HepG2 (cell line): ENCODE results near the gene GPX5. TPM values are rescaled to one million over a fixed set of nuclear protein-coding genes. Genes with fewer than 3 reads are reported as not detected.
A peak's percentile ranks its signal among the peaks of the same experiment; 100 is the strongest.

Experiments
- ATAC-seq: fragments of 200-7000 bp; cut with Tn5 transposase; 3 replicates; pipeline ENCODE4 v1.9.1; 2020; ENCODE audit warnings: mild to moderate bottlenecking, moderate library complexity
- BruUV-seq: library from RNA; stranded (reverse); fragments of 400-500 nt; replicated peaks from 2 replicates; lab custom pipeline; 2021; lab: Mats Ljungman, UMichigan
- CTCF ChIA-PET: fragments of 300-600 bp; formaldehyde crosslinking; extraction: SDS; loops from one replicate; lab custom pipeline; 2021; ENCODE audit warnings: low total read pairs, inconsistent platforms, low intra/inter-chr PET ratio; lab: Yijun Ruan, JAX
- POLR2A ChIA-PET: fragments of 350-600 bp; sonication (Branson Sonifier 250); formaldehyde crosslinking; loops from one replicate; lab custom pipeline; 2020; ENCODE audit warnings: antibody characterized with exemption, inconsistent platforms; lab: Yijun Ruan, JAX
- DNase-seq: peaks from one replicate; pipeline ENCODE4 v3.0.0-alpha.2; 2015; ENCODE audit warnings: low spot score
- FAIRE-seq: peaks from 3 replicates; lab custom pipeline; 2011; peaks lifted over from hg19 to GRCh38; lab: Jason Lieb, UNC
- H2AFZ ChIP-seq: one replicate; pipeline ENCODE4 v1.6.1; 2011; ENCODE audit warnings: low read length, inconsistent platforms
- H3K27ac ChIP-seq: fragments of 300-600 bp; 3 replicates; pipeline ENCODE4 v1.8.0; 2011; ENCODE audit warnings: mixed run types, mild to moderate bottlenecking, mixed read lengths, low read length, inconsistent platforms; ENCODE audit not compliant: insufficient read depth; ENCODE audit errors: extremely low read length
- H3K27me3 ChIP-seq, 2 experiments: fragments of 200-600 bp in 1 of 2; 2 replicates in 1 of 2; 3 replicates in 1 of 2; pipeline versions ENCODE4 v1.6.0 to v1.8.0; 2011; ENCODE audit warnings: low read length in 2 of 2, mild to moderate bottlenecking in 2 of 2, moderate library complexity in 2 of 2, inconsistent platforms in 1 of 2; ENCODE audit not compliant: insufficient read depth in 2 of 2, control insufficient read depth in 1 of 2
- H3K36me3 ChIP-seq, 2 experiments: fragments of 200-600 bp in 1 of 2; replicated peaks in 1 of 2; 2 replicates in 1 of 2; 3 replicates in 1 of 2; pipeline versions ENCODE4 v1.5.1 to v1.8.0; 2011; ENCODE audit warnings: low read length in 2 of 2, inconsistent platforms in 1 of 2; ENCODE audit not compliant: insufficient read depth in 2 of 2, control insufficient read depth in 1 of 2
- H3K4me1 ChIP-seq: 2 replicates; pipeline ENCODE4 v1.5.1; 2012; ENCODE audit warnings: low read length, inconsistent platforms; ENCODE audit not compliant: insufficient read depth
- H3K4me2 ChIP-seq: 2 replicates; pipeline ENCODE4 v1.6.0; 2011; ENCODE audit warnings: low read depth, low read length, inconsistent platforms
- H3K4me3 ChIP-seq, 3 experiments: fragments of 200-600 bp in 1 of 3; sonication (generic), shearing (Covaris generic) in 1 of 3; replicated peaks in 1 of 3; 2 replicates each; pipeline ENCODE4 v1.5.1; 2011 to 2016; ENCODE audit warnings: low read length in 3 of 3, inconsistent platforms in 2 of 3, low read depth in 2 of 3, mild to moderate bottlenecking in 2 of 3, control low read depth in 1 of 3, mixed read lengths in 1 of 3; ENCODE audit not compliant: insufficient read depth in 1 of 3
- H3K79me2 ChIP-seq: one replicate; pipeline ENCODE4 v1.6.1; 2011; ENCODE audit warnings: low read length, inconsistent platforms; ENCODE audit not compliant: insufficient read depth
- H3K9ac ChIP-seq: 2 replicates; pipeline ENCODE4 v1.6.0; 2011; ENCODE audit warnings: mild to moderate bottlenecking, low read depth, low read length, inconsistent platforms; ENCODE audit not compliant: insufficient read depth
- H3K9me3 ChIP-seq: 2 replicates; pipeline ENCODE4 v1.5.1; 2012; ENCODE audit warnings: mild to moderate bottlenecking, low read length
- H4K20me1 ChIP-seq: 2 replicates; pipeline ENCODE4 v1.6.0; 2011; ENCODE audit warnings: inconsistent platforms, mild to moderate bottlenecking, low read length, moderate library complexity; ENCODE audit not compliant: insufficient read depth
- ARNTL ChIP-seq: sonication (generic); formaldehyde crosslinking; IDR thresholded peaks from 2 replicates; pipeline ENCODE4 v1.4.0; 2020; ENCODE audit warnings: mild to moderate bottlenecking, missing genetic modification reagents
- DNMT1 ChIP-seq: sonication (generic); formaldehyde crosslinking; IDR thresholded peaks from 2 replicates; pipeline ENCODE4 v1.5.1; 2020; ENCODE audit warnings: mild to moderate bottlenecking, missing genetic modification reagents
- GPN1 ChIP-seq: sonication (generic); formaldehyde crosslinking; IDR thresholded peaks from 2 replicates; pipeline ENCODE4 v1.5.1; 2020; ENCODE audit warnings: missing genetic modification reagents, borderline replicate concordance
- GTF3A ChIP-seq: sonication (generic); formaldehyde crosslinking; conservative IDR thresholded peaks from 2 replicates; pipeline ENCODE4 v1.4.0; 2020; ENCODE audit warnings: mild to moderate bottlenecking, missing genetic modification reagents
- HOXA9 ChIP-seq: sonication (generic); formaldehyde crosslinking; IDR thresholded peaks from 2 replicates; pipeline ENCODE4 v1.8.1; 2022; ENCODE audit warnings: missing genetic modification reagents, mild to moderate bottlenecking, moderate library complexity, borderline replicate concordance
- KDM3A ChIP-seq: IDR thresholded peaks from 2 replicates; pipeline ENCODE4 v1.6.1; 2018; ENCODE audit warnings: low read depth, missing compliant biosample characterization
- NBN ChIP-seq: fragments of 450-650 bp; conservative IDR thresholded peaks from 2 replicates; pipeline ENCODE4 v1.6.1; 2017
- NCOR1 ChIP-seq: fragments of 200-600 bp; sonication (generic); IDR thresholded peaks from 2 replicates; pipeline ENCODE4 v1.7.0; 2017; ENCODE audit warnings: antibody characterized with exemption, low read length, borderline replicate concordance
- SOX6 ChIP-seq, 2 experiments: fragments of 450-650 bp in 1 of 2; sonication (generic) in 1 of 2; formaldehyde crosslinking in 1 of 2; IDR thresholded peaks; 2 replicates each; pipeline versions ENCODE4 v1.4.0 to v1.6.1; 2017 to 2020; ENCODE audit warnings: antibody characterized with exemption in 1 of 2, mild to moderate bottlenecking in 1 of 2, missing genetic modification reagents in 1 of 2
- UBTF ChIP-seq: sonication (generic); formaldehyde crosslinking; IDR thresholded peaks from 2 replicates; pipeline ENCODE4 v1.4.0; 2020; ENCODE audit warnings: mild to moderate bottlenecking, missing genetic modification reagents
- ZNF232 ChIP-seq: sonication (generic); formaldehyde crosslinking; IDR thresholded peaks from 2 replicates; pipeline ENCODE4 v1.4.0; 2020; ENCODE audit warnings: missing genetic modification reagents, borderline replicate concordance
- ZNF235 ChIP-seq: sonication (generic); formaldehyde crosslinking; IDR thresholded peaks from 2 replicates; pipeline ENCODE4 v1.8.1; 2023; ENCODE audit warnings: mild to moderate bottlenecking, missing genetic modification reagents, borderline replicate concordance
- ZNF326 ChIP-seq: sonication (generic); formaldehyde crosslinking; IDR thresholded peaks from 2 replicates; pipeline ENCODE4 v1.4.0; 2020; ENCODE audit warnings: missing genetic modification reagents, borderline replicate concordance
- ZNF530 ChIP-seq: sonication (generic); formaldehyde crosslinking; IDR thresholded peaks from 2 replicates; pipeline ENCODE4 v1.5.0; 2020; ENCODE audit warnings: low read depth, mild to moderate bottlenecking, missing genetic modification reagents
- ZNF710 ChIP-seq: sonication (generic); formaldehyde crosslinking; IDR thresholded peaks from 2 replicates; pipeline ENCODE4 v1.5.0; 2020; ENCODE audit warnings: mild to moderate bottlenecking, missing genetic modification reagents, borderline replicate concordance
- ZNF776 ChIP-seq: sonication (generic); formaldehyde crosslinking; IDR thresholded peaks from 2 replicates; pipeline ENCODE4 v1.4.0; 2020; ENCODE audit warnings: mild to moderate bottlenecking, missing genetic modification reagents
- WGBS: methylation state at CpG from one replicate; pipeline ENCODE4 v1.1.6; 2017; ENCODE audit warnings: low lambda C conversion rate; 5-methylcytosine and 5-hydroxymethylcytosine counted together
- in situ Hi-C: cut with HindIII; loops from 2 replicates; pipeline ENCODE4 v1.10.0; 2017; ENCODE audit warnings: low pct_unique_long_range_greater_than_20kb; ENCODE audit not compliant: extremely low pct_ligation_motif_present
- intact Hi-C: fragments of 100-400 bp; cut with micrococcal nuclease; formaldehyde crosslinking; loops from one replicate; pipeline ENCODE4 v1.10.0; 2022; ENCODE audit not compliant: unreplicated experiment
- polyA plus RNA-seq, 8 experiments: library from polyadenylated mRNA; depleted of rRNA in 3 of 8; stranded (reverse) in 7 of 8; unstranded in 1 of 8; fragments of >200 nt; fragmentation: Illumina TruSeq in 4 of 8; extraction: Trizol in 4 of 8; gene quantifications; 2 replicates each; pipeline versions ENCODE4 v1.2.1 to v1.2.3, GENCODE V29; 2011 to 2016; ENCODE audit warnings: low read depth in 4 of 8, missing spikeins in 1 of 8, mixed read lengths in 1 of 8; ENCODE audit not compliant: insufficient read depth in 1 of 8
- total RNA-seq, 5 experiments: library from RNA; depleted of rRNA; stranded (reverse); fragments of >200 nt; fragmentation: Illumina TruSeq; extraction: Trizol; gene quantifications; 2 replicates each; pipeline ENCODE4 v1.2.3, GENCODE V29; 2016; ENCODE audit warnings: low read depth in 1 of 5
- TF ChIP-seq, protein P1 (sequence below): sonication (generic); formaldehyde crosslinking; IDR thresholded peaks from 2 replicates; pipeline ENCODE4 v1.9.0; 2022; ENCODE audit warnings: low read depth, missing genetic modification reagents

The GPX5 gene
- total and polyA plus RNA-seq, 2 of the 13 experiments (the other 11 are each of a cell fraction or from before 2014, with no cell fraction given) = not detected

GRCh38 chr6:28553986-28554881 lies 28.6 kb downstream of the GPX5 start:
- DNase-seq = peak; percentile 77
- H3K4me1 ChIP-seq = peaks cover 39% of the 10 kb centered on the region
- ChIA-PET CTCF (no interaction called here), POLR2A (interaction anchor here (1.0 to 1.4 kb wide), 4 partner anchors 12 to 218 kb away, joined by 3 to 5 read pairs (median 4); partner anchors contain the start of gene ZSCAN31)
- H4K20me1 ChIP-seq = no peaks in the 10 kb centered on the region
- WGBS = 27% methylated on average over 25 of the region's 25 CpGs
- H3K9ac ChIP-seq = peak overlapping the region; percentile 40
- peak overlapping the region; percentile 44 to 64 (median 54) for H3K4me3 ChIP-seq
- no peaks in the 10 kb centered on the region for H3K36me3 ChIP-seq
- H2AFZ ChIP-seq = peak overlapping the region; percentile 9
- H3K27me3 ChIP-seq = no peaks in the 10 kb centered on the region; a peak in 2 of 5 replicates
- peak overlapping the region; percentile 56 for H3K27ac ChIP-seq
- peak overlapping the region; percentile 90 for H3K4me2 ChIP-seq
- peak; percentile 72 for FAIRE-seq
- no peaks in the 10 kb centered on the region for H3K9me3 ChIP-seq
- H3K79me2 ChIP-seq = no peaks in the 10 kb centered on the region
- no TSS peak for BruUV-seq
- in situ Hi-C loops = no loop called here
- intact Hi-C loops = no loop called here
- peak; percentile 86 for ATAC-seq
- no peak for TF ChIP-seq GPN1 (CRISPR knock-in tag)
- no peak for TF ChIP-seq ZNF710 (CRISPR knock-in tag)
- no peak for TF ChIP-seq GTF3A (CRISPR knock-in tag)
- no peak for TF ChIP-seq ZNF235 (CRISPR knock-in tag)
- TF ChIP-seq ARNTL (CRISPR knock-in tag) = no peak
- no peak for TF ChIP-seq ZNF326 (CRISPR knock-in tag)
- TF ChIP-seq, protein P1, sequence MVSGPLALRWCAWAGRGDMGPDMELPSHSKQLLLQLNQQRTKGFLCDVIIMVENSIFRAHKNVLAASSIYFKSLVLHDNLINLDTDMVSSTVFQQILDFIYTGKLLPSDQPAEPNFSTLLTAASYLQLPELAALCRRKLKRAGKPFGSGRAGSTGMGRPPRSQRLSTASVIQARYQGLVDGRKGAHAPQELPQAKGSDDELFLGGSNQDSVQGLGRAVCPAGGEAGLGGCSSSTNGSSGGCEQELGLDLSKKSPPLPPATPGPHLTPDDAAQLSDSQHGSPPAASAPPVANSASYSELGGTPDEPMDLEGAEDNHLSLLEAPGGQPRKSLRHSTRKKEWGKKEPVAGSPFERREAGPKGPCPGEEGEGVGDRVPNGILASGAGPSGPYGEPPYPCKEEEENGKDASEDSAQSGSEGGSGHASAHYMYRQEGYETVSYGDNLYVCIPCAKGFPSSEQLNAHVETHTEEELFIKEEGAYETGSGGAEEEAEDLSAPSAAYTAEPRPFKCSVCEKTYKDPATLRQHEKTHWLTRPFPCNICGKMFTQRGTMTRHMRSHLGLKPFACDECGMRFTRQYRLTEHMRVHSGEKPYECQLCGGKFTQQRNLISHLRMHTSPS = no peak
- TF ChIP-seq ZNF232 (CRISPR knock-in tag) = 0 out of 2 replicates have a peak, but pooled peaks have one; percentile 62
- no peak for TF ChIP-seq UBTF (CRISPR knock-in tag)
- TF ChIP-seq SOX6 (IDR thresholded peaks at IDR 0.05) = no peak
- TF ChIP-seq SOX6 (CRISPR knock-in tag; IDR thresholded peaks at IDR 0.05) = no peak; the same call in 1 of the 2 replicates
- 0 out of 2 replicates have a peak, but pooled peaks have one; percentile 49 for TF ChIP-seq NCOR1
- no peak for TF ChIP-seq NBN
- no peak for TF ChIP-seq HOXA9 (CRISPR knock-in tag)
- no peak for TF ChIP-seq DNMT1 (CRISPR knock-in tag)
- TF ChIP-seq KDM3A (CRISPR knock-in tag) = no peak
- no peak for TF ChIP-seq ZNF530 (CRISPR knock-in tag)
- no peak for TF ChIP-seq ZNF776 (CRISPR knock-in tag)
